Stimulated activated CD4-positive, alpha-beta T cell treated with anti-CD3 and anti-CD28 coated beads, Interleukin-12 subunit alpha, Interleukin-12 subunit beta, amount 100 ng/mL, for 48 hours (primary cell): ENCODE results near the gene IL1A.

Source experiments
- DNase-seq, 3 donors: peaks; one replicate each; pipeline ENCODE4 v3.0.0-alpha.2; 2020; ENCODE audit warnings: low read depth in 2 of 3, low spot score in 1 of 3

The IL1A gene

DNA sequence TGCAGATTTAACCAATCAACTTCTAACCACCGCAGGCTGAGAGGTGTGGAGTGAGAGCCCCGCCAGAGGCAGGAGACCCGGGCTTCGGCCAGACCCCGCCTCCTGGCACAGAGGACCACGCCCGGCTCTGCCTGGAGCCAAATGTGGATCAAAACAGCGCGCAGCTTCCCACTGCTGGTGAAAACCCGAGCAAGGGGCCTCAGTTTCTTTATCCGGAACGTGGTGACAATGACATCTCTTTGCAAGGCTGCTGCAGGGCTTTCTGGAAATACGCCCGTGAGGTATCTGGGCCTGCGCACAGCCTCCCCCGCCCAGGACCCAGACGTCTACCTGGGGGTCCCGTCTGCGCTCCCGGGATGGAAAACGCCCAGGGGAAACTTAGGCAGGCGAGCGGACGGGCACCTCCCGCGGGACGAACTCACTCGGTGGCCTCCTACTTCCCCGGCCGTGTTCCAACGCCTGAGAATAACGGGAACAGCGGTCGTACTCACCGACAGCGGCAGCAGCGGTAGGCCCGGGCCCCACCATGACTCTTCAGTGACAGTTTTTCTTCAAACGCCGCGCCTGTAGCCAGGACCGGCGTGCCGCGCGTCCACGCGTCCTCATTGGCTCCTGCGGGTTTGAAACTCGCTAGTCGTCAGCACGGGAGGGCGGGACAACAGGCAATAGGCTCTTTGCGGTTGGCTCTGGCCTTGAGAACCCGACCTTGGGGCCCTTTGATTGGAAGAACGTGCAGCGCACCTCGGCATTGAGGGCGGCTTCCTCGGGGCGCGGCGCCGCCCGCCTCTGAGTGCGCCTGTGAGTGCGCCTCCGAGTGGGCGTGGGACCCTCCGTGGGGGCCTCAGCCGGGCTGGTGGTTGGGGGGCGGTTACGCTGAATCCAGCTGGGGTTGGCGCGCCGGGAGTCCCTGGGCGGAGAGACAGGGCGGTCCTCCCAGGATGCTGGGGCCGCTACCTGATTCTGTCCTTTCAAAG, 19.9 kb downstream of the IL1A start, which contains the start of gene CKAP2L:
Gene CKAP2L (minus strand): TSS at position 539 of the 974 bp plus-strand sequence. CDS start 11 bp downstream, at position 528.
- DNase-seq: peak; percentile 92 to 95 (median 94)

DNA sequence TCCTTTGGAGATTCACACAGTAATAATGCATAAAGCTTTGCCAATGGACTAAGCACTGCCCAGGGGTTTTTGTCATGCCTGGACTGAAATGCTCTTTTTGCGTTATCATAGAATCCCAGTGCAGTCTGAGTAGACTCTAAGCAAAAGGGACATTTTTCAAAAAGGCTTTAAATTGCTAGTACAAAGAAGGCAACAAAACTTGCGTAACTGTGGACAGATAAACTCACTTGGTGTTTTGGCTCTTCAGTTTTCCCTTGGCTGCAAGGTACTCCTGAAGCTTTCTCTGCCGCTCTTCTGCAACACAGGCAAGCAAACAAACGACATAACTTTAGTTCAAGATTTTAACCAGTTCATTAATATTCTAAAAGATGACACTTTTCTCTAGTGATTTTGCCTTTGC, 22.0 kb downstream of the IL1A start:
- no peak for DNase-seq

DNA sequence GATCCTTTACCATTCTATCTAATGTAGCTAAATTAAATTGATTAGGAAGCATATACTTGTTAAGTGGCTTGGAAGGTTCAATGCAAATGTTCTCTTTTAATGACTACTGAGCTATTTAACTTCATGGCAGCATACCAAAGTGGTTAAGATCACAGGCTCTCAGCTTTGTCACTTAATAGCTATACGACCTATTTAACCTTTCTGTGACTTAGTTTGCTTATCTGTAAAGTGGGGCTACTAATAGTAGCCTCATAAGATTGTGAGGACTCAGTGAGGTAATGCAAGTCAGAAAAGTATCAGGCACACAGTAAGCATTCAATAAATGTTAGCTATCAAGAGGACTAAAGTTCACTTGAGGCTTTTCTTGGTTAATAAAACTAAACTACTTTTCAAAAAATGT, 24.1 kb downstream of the IL1A start:
- no peak for DNase-seq

DNA sequence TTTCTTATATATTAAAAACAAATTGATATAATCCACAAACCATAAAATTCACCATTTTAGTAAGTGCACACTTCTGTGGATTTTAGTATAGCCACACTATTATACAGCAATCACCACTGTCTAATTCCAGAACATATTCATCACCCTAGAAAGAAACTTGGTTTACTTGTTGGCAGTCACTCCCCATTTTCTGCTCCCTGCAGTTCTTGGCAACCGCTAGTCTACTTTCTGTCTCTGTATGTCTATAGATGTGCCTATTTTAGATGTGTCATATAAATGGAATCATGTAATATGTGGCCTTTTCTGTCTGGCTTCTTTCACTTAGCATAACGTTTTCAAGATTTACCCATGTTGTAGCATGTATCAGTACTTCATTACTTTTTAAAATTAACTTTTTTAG, 25.6 kb downstream of the IL1A start:
- no peak for DNase-seq

DNA sequence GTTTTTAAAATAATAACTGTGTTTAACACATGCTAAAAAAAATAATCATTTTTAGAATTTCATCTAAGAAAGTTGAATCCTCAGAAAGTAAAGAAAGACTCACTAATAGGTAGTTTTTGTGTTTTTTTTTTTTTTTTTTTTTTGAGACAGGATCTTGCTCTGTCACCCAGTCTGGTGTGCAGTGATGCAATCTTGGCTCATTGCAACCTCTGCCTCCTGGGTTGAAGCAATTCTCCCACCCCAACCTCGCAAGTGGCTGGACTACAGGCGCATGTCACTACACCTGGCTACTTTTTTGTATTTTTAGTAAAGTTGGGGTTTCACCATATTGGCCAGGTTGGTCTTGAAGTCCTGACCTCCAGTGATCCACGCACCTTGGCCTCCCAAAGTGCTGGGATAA, 27.0 kb downstream of the IL1A start:
- DNase-seq: no peak

DNA sequence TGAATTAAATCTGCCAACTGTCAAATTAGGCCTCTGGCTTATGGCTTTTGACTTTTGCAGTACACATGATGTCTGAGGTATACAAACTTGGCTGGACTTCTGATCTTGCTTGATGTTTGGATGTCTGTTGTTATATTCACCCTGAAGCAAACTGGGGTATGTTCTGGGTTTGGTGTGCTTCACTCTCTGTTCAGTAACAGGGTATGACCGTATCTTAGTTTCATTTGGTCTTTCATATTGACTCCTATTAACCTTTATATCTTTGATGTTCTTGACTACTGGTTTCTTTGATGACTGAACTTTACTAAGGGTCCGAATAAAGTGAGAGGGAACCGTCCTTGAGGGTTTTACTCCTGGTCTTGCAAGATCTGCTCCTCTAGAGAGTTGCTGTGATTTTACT, 28.1 kb downstream of the IL1A start:
- no peak for DNase-seq

DNA sequence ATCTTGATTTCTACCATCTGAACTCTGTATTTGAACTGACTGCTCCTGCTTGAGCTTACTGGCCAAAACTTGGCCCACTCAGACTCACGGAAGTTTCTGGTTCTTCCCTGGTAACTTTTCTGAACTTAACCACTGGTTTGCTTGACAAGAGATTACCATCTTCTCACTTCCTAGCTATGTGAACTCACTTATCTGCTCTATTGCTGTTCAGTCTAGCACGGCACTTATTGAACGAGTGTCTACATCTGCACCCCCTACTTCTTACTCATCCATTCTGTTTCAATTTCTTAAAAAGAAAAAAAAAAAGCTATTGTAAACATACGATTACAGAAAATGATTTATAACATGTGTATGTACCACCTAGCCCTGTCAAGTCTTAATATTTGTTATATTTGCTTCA, 28.8 kb downstream of the IL1A start:
- no peak for DNase-seq

DNA sequence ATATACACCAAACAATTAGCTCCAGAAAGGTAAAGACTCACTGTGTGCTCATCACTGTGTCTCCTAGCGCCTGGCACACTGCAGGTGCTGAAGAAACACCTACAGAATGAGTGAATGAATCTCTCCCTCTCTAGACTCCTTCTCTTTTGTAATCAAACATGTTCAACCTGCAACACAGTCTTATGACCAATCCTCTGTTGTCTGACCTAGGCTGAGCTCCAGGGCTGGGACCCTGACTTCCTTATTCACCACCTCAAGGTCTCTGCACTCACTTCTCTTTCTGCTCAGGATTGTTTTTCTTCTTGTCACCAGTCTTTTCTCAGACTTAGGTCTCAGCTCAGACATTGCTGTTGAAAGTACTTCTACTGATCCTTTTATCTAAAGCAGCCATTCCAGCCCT, 29.7 kb downstream of the IL1A start:
- DNase-seq: no peak

DNA sequence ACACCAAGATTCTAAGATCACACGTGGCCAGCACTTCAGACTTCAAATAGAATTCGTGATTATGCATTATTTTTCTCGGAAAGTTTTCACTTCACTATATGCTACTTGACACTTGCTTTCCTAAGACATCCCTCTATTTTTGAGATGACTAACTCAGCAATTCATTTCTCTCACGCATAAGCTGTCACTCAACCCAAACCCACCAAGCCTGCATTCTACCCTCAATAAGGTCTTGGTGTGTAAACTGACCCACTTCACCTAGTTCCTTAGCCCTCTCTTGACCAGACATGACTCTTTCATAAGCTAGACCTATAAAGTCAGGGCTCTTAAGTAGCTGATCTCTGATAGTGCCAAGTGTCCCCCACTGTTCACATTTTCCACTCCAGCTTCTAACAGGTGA, 31.6 kb downstream of the IL1A start:
- DNase-seq: no peak

DNA sequence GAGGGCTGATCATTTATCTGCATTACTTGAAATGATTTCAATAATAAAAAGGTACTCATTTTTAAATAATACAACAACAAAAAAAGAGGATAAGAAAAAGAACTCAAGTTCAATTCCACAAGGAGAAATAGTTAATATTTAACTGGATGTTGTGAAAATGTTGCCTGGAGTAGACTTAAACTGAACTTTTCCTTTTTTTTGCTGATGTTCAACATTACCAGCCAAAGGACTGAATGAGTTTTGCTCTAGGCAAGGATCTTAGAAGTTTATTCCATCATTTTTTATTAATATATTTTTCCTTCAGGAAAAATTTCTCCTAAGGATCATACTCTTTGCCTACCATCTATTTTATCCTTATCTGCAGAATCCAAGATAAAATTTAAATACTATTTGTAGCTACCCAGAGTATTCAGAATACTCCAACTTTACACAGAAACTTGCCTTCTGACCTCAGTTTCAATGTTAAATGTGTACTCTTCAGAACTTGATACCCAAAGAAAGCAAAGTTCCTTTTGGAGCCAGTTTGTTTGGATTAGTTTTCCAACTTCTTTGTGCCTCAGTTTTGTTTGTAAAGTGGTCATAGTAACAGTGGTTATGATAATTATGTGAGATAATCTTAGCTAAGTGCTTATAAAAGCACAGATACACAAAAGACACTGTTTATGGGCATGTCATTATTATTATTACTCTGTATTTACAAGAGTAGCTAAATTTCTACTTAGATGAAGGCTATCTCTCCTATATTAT, 32.7 kb downstream of the IL1A start:
- DNase-seq: no peak

DNA sequence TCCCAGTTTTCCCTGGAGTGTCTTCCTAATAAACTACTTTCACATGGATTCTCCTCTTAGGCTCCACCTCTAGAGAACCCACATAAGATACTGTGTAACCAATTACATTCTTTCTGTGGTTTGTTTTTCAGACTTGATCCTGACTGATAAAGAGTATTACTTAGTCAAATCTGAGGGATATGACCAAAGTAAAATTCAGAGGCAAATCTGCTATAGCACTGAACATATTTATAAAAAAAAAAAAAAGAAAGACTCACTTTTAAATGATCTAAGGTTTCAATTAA, 33.8 kb downstream of the IL1A start:
- no peak for DNase-seq

DNA sequence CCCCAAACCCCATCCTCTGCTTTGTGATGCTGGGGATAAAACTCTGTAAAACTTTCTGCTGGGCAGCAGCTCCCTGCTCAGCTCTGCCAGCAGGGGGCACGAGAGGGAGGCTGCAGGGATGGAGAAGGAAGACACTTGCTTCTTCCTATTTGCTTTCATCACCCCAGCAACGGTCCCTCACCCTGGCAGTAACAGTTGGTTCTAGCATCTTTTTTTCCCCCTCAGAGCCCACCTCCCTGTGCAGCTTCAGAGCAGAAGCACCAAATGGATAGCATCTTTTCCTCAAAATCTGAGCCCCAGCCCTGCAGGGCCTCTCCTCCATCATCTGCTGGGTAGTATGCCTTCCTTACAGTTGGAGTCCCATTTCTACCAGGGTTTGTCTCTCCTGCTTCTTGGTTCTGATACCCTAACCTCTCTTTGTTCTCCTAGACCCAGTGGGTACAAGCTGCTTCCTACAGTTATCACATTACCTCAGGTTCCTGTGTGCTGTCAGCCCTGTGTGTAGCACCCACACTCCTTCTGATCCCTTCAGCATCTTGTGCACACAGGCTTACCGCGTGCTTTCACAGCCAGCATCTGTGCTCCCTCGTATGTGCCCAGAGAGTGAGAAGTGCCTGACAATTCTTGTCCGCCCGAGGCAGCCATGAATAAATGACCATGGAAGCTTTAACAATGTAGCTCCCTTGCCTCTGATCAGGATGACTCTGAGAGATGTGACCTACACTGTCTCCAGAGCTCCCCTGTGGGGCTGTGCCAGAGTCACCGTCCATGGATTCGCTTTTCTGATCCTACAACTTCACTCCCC, 34.3 kb downstream of the IL1A start:
- DNase-seq: peak; percentile 61 to 78 (median 76)

DNA sequence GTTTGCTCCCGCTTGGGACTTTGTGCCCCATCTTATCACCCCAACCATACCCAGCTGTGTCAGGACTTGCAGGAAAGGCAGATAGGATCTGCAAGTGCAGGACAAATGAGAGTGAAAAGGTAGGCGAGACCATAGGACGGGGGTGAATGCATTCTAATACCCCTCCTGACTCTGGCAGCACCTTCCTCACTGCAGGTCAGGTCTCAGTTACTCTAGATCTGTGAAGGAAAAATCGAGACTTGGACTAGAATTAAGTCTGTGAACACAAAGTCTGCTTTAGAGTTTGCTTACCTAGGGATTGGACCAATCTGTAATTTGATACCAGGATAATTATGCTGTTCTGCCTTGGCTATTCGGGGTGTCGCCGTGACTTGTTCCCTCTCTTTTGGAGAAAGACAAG, 43.8 kb downstream of the IL1A start:
- DNase-seq: no peak

DNA sequence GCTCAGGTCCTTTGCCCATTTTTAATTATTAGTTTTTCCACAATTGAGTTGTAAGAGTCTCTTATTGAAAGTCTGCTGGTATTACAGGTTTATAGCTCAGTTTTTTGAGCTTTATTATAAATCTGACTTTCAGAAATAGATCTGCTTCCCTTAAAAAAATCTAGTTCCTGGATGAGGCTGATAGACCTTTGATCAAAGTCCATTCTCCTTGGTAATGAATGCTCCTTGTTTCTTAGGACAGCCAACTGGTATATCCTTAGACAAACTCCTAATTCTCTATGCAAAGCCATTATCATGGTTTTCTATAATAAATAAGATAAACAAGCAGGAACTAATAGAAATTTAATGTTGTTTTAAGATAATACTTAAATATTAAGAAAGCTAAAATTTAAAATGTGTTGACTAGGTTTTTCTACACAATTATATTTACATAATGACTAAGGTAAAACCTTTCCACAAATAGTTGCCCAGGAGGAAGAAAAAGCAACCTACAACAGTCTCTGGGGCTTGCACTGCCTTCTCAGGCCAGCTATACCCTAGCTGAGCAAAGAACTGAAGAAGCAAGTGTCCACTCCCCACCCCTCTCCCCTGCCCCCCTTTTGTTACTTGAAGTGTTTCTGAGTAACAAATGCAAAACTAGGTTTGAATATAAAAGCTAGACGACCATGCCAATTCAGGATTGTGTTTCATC, 46.6 kb downstream of the IL1A start:
- no peak for DNase-seq

DNA sequence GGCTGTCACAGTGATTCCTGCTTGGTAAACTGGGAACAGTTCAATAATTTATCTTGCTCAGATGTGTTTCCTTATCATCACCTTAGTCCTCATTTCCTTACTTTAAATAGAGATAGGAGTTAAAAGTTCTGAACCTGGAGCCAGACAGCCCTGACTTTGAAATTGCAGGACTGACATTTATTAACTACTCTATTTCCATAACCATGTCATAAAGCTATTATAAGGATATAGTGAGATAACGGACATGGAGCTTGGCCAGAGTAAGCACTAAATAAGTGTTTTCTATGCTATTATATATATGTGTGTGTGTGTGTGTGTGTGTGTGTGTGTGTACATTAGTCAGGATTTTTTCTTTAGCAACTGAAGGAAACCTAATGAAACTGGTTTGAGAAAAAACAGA, 50.4 kb downstream of the IL1A start:
- no peak for DNase-seq

DNA sequence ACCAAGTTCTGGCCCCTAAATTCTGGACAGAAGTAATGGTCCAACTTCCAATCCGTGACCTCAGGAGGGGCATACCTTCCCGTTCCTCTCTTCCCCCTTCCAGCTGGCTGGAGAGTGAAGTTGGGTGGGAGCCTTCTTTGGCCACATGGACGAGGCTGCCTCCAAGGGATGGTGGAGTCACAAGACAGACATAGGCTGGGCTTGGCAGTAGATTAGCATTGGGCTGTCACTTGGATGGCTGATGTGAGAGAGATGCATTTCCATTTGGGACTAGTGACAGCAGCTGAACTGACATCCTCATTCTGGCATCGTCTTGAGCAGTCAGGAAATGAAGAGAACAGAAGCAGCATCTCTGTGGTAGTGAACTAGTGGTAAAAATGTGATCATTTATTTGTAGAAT, 50.8 kb downstream of the IL1A start:
- DNase-seq: no peak

DNA sequence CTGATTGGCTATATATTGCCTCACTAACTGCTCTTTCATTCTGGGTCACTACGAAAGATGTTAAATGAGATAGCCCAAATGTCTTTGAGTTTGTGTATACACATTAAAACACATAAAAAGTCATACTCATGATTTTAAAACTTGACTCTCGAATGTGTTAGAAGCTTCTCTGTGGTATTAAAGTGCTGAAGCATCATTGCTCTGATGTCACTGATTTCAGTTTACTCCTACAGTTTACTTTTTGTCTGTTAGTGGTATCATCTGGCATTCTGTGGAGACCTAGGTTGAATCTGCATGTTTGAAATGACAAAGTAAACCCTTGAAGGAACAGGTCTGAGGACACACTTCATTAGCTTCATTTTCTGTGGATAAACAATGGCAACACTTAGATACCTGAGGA, 52.8 kb downstream of the IL1A start:
- no peak for DNase-seq

DNA sequence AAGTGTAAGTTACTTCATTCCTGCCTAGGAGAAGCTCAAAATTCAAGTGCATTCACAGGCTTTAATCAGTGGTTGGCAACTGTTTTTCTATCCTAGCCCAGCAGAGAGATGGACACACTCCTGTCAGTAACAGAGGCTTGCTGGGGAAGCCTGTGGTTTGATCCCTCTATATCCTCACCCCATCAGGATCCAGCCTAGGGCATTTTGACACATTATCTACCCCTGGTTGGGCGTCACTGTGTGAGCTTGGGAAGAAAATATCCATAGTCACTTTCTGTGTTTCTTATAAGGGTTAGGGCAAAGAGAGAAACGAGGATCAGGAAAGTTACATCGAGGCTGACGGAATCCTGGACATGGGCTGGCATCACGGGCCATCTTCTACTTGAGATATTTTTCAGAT, 53.5 kb downstream of the IL1A start:
- DNase-seq: no peak

DNA sequence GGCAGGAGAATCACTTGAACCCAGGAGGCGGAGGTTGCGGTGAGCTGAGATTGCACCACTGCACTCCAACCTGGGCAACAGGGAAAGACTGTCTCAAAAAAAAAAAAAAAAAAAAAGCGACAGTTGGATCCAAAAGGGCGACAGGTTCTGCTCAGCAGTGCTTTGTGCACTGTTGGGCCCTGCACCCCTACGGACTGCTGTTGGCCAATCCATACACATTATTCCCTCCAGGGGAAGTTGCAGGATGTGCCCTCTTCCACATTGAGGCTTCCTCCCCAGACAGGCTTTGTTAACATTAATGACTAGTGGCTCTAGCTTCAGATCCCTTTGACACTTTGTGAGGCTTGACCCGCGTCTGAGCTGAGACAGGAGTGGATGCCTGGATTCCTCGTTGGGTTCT, 54.1 kb downstream of the IL1A start:
- no peak for DNase-seq

DNA sequence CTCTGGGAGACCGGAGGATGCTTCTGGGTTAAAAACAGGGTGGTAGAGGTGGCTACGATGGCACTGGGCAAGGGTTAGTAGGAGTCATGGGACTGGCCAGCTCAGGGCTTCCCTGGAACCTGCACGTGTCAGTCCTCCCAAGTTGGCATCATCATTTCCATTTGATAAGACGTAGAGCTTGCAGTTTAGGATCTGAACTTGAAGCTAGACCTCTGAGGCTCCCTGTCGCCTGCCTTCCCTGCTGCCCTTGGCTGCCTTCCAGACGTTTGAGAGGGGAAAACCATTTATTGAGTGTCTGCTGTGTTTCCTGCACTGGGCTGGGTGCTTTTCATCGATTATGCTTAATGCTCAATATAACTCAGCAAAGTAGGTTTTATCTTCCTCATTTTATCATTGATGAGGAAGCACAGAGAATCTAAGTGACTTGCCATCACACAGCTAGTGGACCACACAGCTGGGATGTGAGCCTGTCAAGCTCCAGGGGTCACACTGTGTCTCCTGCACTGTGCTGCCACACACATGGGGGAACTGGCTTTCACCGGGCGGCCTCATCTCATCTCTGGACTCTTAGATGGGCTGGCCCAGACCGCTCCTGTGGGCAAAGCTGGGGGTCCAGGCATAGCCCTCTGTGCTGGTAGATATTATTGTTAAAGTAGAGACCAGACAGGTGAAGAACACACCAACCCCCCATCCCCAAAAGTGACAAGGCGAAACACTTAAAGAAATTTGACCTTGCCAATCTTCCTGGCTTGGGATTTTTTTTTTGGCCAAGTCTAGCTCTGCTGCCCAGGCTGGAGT, 55.7 kb downstream of the IL1A start:
- no peak for DNase-seq
